Limb (tissue), 2 donors: ENCODE results near the gene CELF2.

ENCODE experiments used
- DNase-seq, 2 donors: peaks; one replicate each; pipeline ENCODE4 v3.0.0-alpha.2; 2016; ENCODE audit errors: extremely low spot score in 2 of 2

Gene CELF2

GRCh38 chr10:11004144-11005077, 13.3 kb upstream of the CELF2 start:
- DNase-seq = peak in 1 of 2 donors; percentile 43

DNA sequence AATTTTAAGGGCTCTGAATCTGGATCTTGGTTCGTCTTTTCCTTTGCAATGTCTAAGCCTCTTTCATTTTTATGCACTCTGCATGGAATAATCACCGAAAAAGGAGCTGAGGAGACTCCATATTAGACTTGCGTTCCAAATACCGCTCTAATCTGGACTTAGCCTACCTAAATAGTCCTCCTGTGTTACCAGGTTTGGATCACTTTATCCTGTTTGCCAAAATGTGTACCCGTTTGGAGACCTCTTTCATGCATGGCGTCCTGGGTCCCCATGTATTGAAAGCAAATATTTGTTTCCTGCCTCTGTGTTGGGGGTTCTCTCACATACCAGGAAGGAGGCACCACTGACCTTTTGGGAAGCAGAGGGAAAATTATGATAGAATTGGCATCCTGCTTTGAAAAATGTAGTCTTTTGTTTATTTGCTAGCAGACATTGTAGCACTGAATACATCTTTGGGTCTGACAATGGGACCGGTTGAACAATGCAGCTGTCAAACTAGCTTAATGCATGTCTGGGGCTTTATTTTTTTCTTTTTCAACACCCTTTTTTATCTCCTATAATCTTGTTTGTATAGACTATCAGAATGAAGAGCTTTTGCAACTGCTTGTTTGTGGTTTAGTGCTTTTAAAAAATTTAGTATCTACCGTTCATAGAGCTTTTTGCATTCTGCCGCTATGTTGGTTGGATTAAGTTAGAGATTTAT, 11.8 kb upstream of the CELF2 start:
- no peak for DNase-seq

DNA sequence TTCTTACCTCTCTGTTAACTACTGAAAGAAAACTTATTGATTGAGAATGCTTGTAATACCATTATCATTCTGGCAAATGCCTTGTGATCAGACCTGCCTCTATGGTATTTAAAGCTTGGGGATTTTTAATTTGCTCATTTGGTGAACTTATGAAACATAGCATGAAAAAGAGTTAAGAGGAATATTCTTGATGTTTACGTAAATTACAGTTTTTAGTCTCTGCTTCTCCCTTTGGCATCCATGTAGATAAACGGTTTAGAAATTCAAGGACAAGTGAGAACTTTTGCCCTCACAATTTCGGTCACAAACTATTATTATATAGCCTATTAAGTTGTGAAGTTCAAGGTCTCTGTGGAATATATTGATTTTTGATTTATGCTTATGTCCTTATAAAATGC, 11.2 kb upstream of the CELF2 start:
- DNase-seq = no peak

GRCh38 chr10:11007476-11008020, 10.1 kb upstream of the CELF2 start:
- DNase-seq = no peak

GRCh38 chr10:11009471-11010308, 8.0 kb upstream of the CELF2 start:
- no peak for DNase-seq

DNA sequence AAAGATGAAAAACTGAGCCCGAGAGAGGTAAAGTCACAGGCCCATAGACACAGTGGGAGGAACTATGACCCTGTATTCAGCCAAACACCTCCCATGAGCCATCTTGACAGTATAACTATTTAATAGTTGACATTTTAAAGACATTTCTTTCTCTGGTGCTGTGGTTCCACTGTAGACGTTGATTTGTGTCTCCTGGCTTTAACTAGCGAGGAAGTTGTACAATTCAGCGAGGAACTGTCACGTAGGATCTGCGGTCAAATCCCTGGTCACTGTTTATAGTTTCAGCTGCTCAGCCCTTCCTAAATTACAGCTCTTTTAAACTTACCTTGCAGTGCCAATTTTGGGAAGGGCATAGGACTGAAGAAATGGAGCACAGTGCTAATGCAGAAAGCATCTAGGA, 7.1 kb upstream of the CELF2 start:
- no peak for DNase-seq

- no peak for DNase-seq
Measured at GRCh38 chr10:11011436-11011835, 6.2 kb upstream of the CELF2 start.

- no peak for DNase-seq
Measured at GRCh38 chr10:11011984-11012383, 5.7 kb upstream of the CELF2 start.

DNA sequence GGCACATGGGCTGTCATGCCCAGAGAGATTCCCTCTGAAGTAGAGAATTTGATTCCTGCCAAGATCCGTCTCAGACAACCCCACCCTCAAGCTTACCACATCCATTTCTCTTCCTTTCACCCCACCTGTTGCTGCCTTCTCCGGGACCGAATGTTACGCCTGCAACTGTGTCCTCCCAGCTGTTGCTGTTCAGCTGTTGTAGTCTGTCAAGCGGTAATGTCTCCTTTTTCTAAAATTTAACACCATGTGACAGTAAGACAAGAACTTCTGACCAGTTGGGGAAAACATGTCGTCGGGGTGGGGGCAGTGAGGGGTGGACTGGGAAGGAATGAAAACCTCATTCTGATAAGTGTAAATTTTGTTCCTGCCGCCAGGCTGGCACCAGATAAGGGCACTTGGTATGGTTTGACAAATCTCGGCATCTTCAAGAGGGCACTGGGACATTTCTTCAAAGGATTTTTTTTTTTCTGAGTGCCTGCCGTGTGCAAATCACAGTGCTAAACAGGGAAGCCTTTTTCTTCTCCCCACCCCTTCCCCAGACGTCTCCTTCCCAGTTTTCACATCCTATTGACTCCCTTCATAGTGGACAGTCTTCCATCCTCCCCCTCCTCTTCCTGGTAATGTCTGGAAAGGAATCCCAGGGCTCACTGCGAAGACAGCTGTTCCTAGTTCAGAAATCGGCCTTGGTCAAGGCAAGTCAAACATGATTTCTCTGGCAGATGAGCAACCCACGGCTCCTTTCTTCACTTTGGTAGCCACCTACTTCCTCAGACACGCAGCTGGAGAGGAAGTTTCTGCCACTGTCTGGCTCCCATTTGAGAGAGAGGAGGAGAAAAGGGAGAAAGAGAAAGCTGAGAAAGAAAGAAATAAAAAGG, 5.0 kb upstream of the CELF2 start:
- peak; percentile 60 to 84 for DNase-seq

DNA sequence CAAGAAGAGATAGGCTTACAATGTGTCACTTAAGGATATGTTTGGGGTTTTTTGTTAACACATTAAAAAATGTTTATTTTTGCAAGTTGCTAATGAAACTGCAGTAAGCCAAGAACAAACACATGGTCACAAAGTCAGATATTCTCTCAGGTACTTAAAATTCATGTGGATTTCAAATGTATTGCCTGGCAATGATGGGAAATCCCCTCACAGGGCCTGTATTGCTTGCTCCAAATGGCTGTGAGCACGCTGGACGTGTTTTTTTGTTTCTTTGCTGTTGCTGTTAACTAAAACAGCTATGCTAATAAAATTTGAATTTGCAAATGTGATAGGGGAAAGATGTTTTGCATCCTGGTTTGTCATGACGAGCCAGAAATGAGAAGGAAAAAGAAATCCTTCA, 3.8 kb upstream of the CELF2 start:
- no peak for DNase-seq

DNA sequence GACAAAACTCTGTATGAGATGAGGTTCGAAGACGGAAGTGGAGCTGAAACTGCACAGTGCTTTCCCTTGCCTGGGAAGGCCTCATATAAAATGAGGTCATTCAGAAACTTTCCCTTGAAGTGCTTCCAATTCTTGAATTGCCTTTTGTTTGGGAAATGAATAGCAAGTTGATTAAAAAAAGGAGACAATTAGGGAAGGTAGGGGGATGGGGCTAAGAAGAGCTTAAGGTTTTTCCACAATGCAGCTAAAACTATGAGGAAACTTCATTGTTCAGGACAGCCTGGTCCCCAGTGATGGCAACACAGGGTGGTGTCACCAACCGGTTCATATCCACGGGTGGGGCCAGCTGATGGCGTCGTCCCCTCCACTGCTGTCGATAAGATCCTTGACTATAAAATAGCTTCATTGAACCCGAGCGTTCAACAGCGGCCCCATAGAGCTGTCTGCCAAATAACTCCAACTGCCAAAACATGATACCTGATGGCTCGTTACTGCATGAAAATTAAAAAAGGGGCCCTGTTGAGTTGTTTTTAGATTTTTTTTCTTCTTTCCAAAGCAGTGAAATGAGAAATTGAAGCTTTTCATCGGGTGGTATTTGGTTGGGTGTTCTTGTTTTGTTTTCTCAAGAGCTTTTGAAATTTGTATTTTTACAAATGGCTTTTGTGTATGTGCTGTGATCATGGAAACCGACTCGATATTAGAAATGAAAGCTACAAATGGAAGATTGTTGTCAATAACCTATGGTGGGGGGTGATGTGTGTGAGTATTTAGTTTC, 2.8 kb upstream of the CELF2 start:
- no peak for DNase-seq

DNA sequence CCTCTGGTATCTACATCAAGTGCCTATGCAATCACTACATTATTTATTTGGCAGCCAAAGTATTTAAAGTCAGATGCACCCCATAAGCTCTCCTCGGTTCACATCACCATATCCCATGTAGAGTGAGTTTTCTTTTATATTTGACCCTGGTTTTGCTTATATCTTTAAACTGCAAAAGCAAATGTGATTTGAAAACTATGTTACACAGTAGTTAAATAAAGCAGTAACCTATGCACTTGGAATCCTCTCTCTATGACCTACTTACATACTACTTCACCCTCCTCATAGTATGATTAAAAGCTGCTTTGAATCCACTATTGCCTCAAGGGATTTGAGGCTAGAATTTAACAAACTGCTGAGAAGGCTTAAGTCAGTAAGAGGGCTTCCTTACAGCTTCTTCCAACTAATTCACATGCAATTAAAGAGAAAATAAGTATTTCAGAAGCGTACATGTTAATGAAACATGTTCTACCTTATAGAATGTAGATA, 2.2 kb upstream of the CELF2 start:
- no peak for DNase-seq

- no peak for DNase-seq
Measured at GRCh38 chr10:11017000-11017569, 587 bp upstream of the CELF2 start.

GRCh38 chr10:11018432-11018841, 765 bp downstream of the CELF2 start:
- DNase-seq = peak in 1 of 2 donors; percentile 62

DNA sequence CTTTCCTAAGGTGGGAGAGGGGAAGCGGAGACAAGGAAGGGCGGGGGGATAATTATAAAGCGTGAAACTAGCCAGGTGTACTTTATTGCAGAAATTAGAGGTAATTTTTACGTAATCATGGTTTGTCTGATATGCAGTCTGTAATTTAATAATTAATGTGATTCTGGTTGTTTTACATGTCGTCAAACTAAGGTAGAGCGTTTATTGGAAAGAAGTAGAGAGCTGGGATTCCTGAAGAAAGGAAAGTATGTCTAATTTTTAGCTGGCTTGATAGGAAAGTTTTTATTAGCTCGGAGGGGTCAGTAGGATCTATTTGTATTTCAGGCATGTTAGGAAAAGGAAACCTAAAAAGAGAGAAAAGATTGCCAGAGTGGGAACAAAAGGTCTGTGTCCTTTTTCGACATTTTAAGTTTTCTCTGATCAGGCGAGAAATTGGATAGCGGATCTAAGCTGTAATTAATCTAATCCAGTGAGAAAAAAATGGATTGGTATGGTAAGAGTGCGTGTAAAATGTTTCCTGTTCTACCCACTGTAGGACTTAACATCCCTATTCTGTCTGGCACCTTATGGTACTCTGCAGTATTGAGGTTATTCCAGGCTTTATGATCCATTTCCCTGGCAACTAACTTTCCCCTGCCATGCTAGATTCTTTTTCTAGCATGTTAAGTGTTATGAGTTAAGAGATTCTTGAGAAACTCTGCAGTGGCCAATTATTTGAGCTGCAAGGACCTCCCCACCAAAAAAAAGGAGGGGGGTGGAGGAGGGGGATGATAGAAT, 1.4 kb downstream of the CELF2 start:
- no peak for DNase-seq

- DNase-seq = no peak
Measured at GRCh38 chr10:11019724-11020547, 2.3 kb downstream of the CELF2 start.

GRCh38 chr10:11020548-11020942, 2.9 kb downstream of the CELF2 start:
- no peak for DNase-seq

- no peak for DNase-seq
Measured at GRCh38 chr10:11022213-11022612, 4.5 kb downstream of the CELF2 start.
